ENCODE measurements around the gene MKLN1. TPM values are rescaled to one million over a fixed set of nuclear protein-coding genes. Genes with fewer than 3 reads are reported as not detected.

The MKLN1 gene
- total RNA-seq, 1 experiment from 2014 or later: 61.1 TPM

- Histone ChIP-seq H3K27ac (no peak overlapping the region), H3K36me3 (ENCODE audit: low read depth) (peaks cover 58% of the 10 kb centered on the region), H2AFZ (no peak overlapping the region), H3K9me3 (ENCODE audit: insufficient read depth, low read depth) (peaks cover 51% of the 10 kb centered on the region), H3F3A (ENCODE audit: insufficient read depth, low read depth) (peaks cover 9% of the 10 kb centered on the region; the same call in 1 of the 2 replicates), H3K27me3 (ENCODE audit: insufficient read depth, low read depth) (no peaks in the 10 kb centered on the region), H3K4me3 (no peak overlapping the region), H3K4me2 (no peak overlapping the region), H4K20me1 (ENCODE audit: insufficient read depth) (no peaks in the 10 kb centered on the region; the same call in 1 of the 2 replicates), H3K9me2 (ENCODE audit: insufficient read depth) (no peaks in the 10 kb centered on the region), H3K4me1 (replicated peaks; ENCODE audit: insufficient read depth) (peaks cover 10% of the 10 kb centered on the region; the same call in 1 of the 2 replicates), H3K79me2 (ENCODE audit: low read depth) (peaks cover 96% of the 10 kb centered on the region)
- no peak for DNase-seq
- ChIA-PET CTCF (no interaction called here), POLR2A (ENCODE audit: unreplicated experiment) (no interaction called here)
- TF ChIP-seq CTCF (conservative IDR thresholded peaks at IDR 0.05) (no peak), EZH2 (IDR thresholded peaks at IDR 0.05; ENCODE audit: low read depth) (no peak)
- no TSS peak for BruUV-seq (replicated peaks)
- intact Hi-C loops (cut with micrococcal nuclease; ENCODE audit: unreplicated experiment): no loop called here
These were observed 8.1 kb downstream of the MKLN1 start for GRCh38 chr7:131335639-131336381.

GRCh38 chr7:131336956-131337355 is 9.3 kb downstream of the MKLN1 start:
- ChIA-PET CTCF (no interaction called here), POLR2A (ENCODE audit: unreplicated experiment) (no interaction called here)
- H3F3A ChIP-seq (ENCODE audit: insufficient read depth, low read depth): peaks cover 9% of the 10 kb centered on the region; the same call in 1 of the 2 replicates
- no peak overlapping the region for H3K4me3 ChIP-seq
- TF ChIP-seq EZH2 (IDR thresholded peaks at IDR 0.05; ENCODE audit: low read depth) (no peak), CTCF (conservative IDR thresholded peaks at IDR 0.05) (no peak)
- H4K20me1 ChIP-seq (ENCODE audit: insufficient read depth): peaks cover 9% of the 10 kb centered on the region
- no peaks in the 10 kb centered on the region for H3K27me3 ChIP-seq (ENCODE audit: insufficient read depth, low read depth)
- peaks cover 51% of the 10 kb centered on the region for H3K9me3 ChIP-seq (ENCODE audit: insufficient read depth, low read depth)
- DNase-seq: no peak
- no peak overlapping the region for H2AFZ ChIP-seq
- BruUV-seq (replicated peaks): no TSS peak
- no peaks in the 10 kb centered on the region for H3K4me1 ChIP-seq (replicated peaks; ENCODE audit: insufficient read depth)
- H3K27ac ChIP-seq: no peak overlapping the region
- H3K4me2 ChIP-seq: no peak overlapping the region
- no peaks in the 10 kb centered on the region for H3K9me2 ChIP-seq (ENCODE audit: insufficient read depth)
- intact Hi-C loops (cut with micrococcal nuclease; ENCODE audit: unreplicated experiment): no loop called here
- peaks cover 96% of the 10 kb centered on the region for H3K79me2 ChIP-seq (ENCODE audit: low read depth)
- H3K36me3 ChIP-seq (ENCODE audit: low read depth): peaks cover 68% of the 10 kb centered on the region

DNA sequence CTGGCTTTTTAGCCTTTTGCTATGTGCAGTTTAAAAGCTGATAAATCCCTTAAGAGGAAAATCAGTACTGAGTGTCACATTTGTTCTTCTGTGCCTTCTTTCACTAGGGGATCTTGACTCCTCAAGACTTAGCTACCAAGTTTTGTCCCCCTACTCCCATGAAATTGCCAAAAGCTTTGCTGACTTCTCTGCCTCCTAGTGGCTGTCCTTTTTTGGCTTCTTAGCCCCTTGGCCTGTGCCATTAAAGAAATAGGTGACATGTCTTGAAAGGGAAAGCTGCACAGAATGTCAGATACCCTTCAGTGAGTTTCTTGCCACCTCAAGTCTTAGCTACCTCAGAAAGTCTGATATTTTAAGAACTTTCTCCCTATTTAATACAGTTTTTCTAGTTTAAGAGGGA is 10.5 kb downstream of the MKLN1 start:
- Histone ChIP-seq H3K4me2 (no peak overlapping the region), H3K27ac (no peak overlapping the region), H3K79me2 (ENCODE audit: low read depth) (peaks cover 99% of the 10 kb centered on the region), H3K36me3 (ENCODE audit: low read depth) (peaks cover 64% of the 10 kb centered on the region), H3K4me1 (replicated peaks; ENCODE audit: insufficient read depth) (no peaks in the 10 kb centered on the region), H3K9me3 (ENCODE audit: insufficient read depth, low read depth) (peaks cover 51% of the 10 kb centered on the region), H4K20me1 (ENCODE audit: insufficient read depth) (peaks cover 9% of the 10 kb centered on the region), H3K27me3 (ENCODE audit: insufficient read depth, low read depth) (no peaks in the 10 kb centered on the region), H2AFZ (no peak overlapping the region), H3F3A (ENCODE audit: insufficient read depth, low read depth) (peaks cover 9% of the 10 kb centered on the region; the same call in 1 of the 2 replicates), H3K4me3 (no peak overlapping the region), H3K9me2 (ENCODE audit: insufficient read depth) (no peaks in the 10 kb centered on the region)
- ChIA-PET POLR2A (ENCODE audit: unreplicated experiment) (no interaction called here), CTCF (interaction anchor here (0.7 kb wide), 1 partner anchor 121 kb away, joined by 3 read pairs; no protein-coding TSS in a partner anchor)
- intact Hi-C loops (cut with micrococcal nuclease; ENCODE audit: unreplicated experiment): no loop called here
- no peak for DNase-seq
- TF ChIP-seq EZH2 (IDR thresholded peaks at IDR 0.05; ENCODE audit: low read depth) (no peak), CTCF (conservative IDR thresholded peaks at IDR 0.05) (no peak)
- no TSS peak for BruUV-seq (replicated peaks)
